Adrenal gland (tissue), 12 donors: ENCODE measurements around the gene ATP5MC2. TPM values are rescaled to one million over a fixed set of nuclear protein-coding genes. Genes with fewer than 3 reads are reported as not detected.

Experiments
- DNase-seq, 7 donors: peaks; one replicate each; pipeline ENCODE4 v3.0.0-alpha.2; 2019 to 2020
- H3K27ac ChIP-seq, 5 donors: fragments of 200-600 bp; sonication (generic) in 4 of 5; 1 replicate in 3 of 5; 2 replicates in 2 of 5; pipeline versions ENCODE4 v1.5.1 to v1.8.0; 2016 to 2020; ENCODE audit warnings: mild to moderate bottlenecking in 1 of 5
- H3K27me3 ChIP-seq: fragments of 200-600 bp; 2 replicates; pipeline ENCODE4 v1.8.0; 2021
- H3K36me3 ChIP-seq, 2 donors: fragments of 200-600 bp; replicated peaks in 1 of 2; 1 replicate in 1 of 2; 2 replicates in 1 of 2; pipeline versions ENCODE4 v1.5.1 to v1.8.0; 2018 to 2022
- H3K4me1 ChIP-seq, 2 donors: fragments of 200-600 bp; replicated peaks in 1 of 2; 1 replicate in 1 of 2; 2 replicates in 1 of 2; pipeline versions ENCODE4 v1.5.1 to v1.8.0; 2018 to 2021
- H3K4me3 ChIP-seq, 4 donors: fragments of 200-600 bp; sonication (generic) in 3 of 4; one replicate each; pipeline ENCODE4 v1.5.1; 2016 to 2018
- H3K9me3 ChIP-seq, 3 donors: fragments of 200-600 bp; sonication (generic) in 1 of 3; replicated peaks in 1 of 3; 1 replicate in 2 of 3; 2 replicates in 1 of 3; pipeline versions ENCODE4 v1.5.1 to v1.8.0; 2016 to 2021
- POLR2A ChIP-seq, 2 donors: fragments of 450-650 bp; IDR thresholded peaks; one replicate each; pipeline ENCODE4 v1.6.1; 2017; ENCODE audit warnings: antibody characterized with exemption in 2 of 2, mild to moderate bottlenecking in 2 of 2, moderate library complexity in 1 of 2
- WGBS, 4 donors: extraction: QIAGEN DNeasy Blood & Tissue Kit in 2 of 4; methylation state at CpG; one replicate each; pipeline versions ENCODE4 v1.1.5 to v1.1.7; 2013 to 2017; 5-methylcytosine and 5-hydroxymethylcytosine counted together
- intact Hi-C, 2 donors: fragments of 100-400 bp; cut with DNase I; formaldehyde crosslinking; loops; one replicate each; pipeline versions ENCODE4 v1.14.1 to v1.15.0; 2022 to 2023
- polyA plus RNA-seq, 3 donors: library from polyadenylated mRNA; stranded (reverse); fragments of 200-250 nt in 2 of 3; fragments of 350-450 nt in 1 of 3; fragmentation: Illumina TruSeq in 1 of 3; extraction: RNeasy Lipid Tissue Mini Kit (QIAGEN cat#74804) in 1 of 3; gene quantifications; one replicate each; pipeline ENCODE4 v1.2.3, GENCODE V29; 2013 to 2014
- total RNA-seq, 9 donors: library from RNA; depleted of rRNA in 4 of 9; stranded (reverse); fragments of >200 nt in 4 of 9; fragments of 120-200 nt in 1 of 9; fragmentation: NEBNext Ultra II Directional in 1 of 9; extraction: Animal tissue kit (Norgen Biotek cat#: 25700) in 1 of 9; gene quantifications; one replicate each; pipeline versions ENCODE4 v1.1.0 to v1.2.4, GENCODE V29; 2013 to 2023
- TF ChIP-seq, protein P1 (sequence below), 6 experiments: fragments of 450-650 bp in 4 of 6; fragments of 200-600 bp in 2 of 6; sonication (generic) in 1 of 6; IDR thresholded peaks; 1 replicate in 5 of 6; 2 replicates in 1 of 6; pipeline versions ENCODE4 v1.5.1 to v1.8.0; 2016 to 2021; ENCODE audit warnings: antibody characterized with exemption in 6 of 6, mild to moderate bottlenecking in 2 of 6, moderate library complexity in 1 of 6
- donor health status: healthy with polysubstance abuse.
- donor health status: Bipolar disorder and iron deficiency.
- donor health status: DM: yes; HTN: yes; CAD: no.
- donor health status: DM: no; HTN: no; CAD: no.
- donor health status: DM: no; HTN: no; CAD: no.
- donor health status: DM: yes; HTN: yes; CAD: no.

The ATP5MC2 gene
- total and polyA plus RNA-seq, 12 donors: 328 to 658 (median 470) TPM

GRCh38 chr12:53625373-53625945, 50.4 kb downstream of the ATP5MC2 start:
- H3K27ac ChIP-seq: peak overlapping the region in 4 of 5 donors; percentile 83 to 96 (median 92)
- H3K36me3 ChIP-seq: no peaks in the 10 kb centered on the region
- no peaks in the 10 kb centered on the region for H3K9me3 ChIP-seq
- no peak for DNase-seq
- WGBS, 4 donors: 16 to 17% (median 17%) methylated on average over 5 of the region's 5 CpGs
- H3K4me1 ChIP-seq: peaks cover 17 to 30% of the 10 kb centered on the region in 2 donors
- no peaks in the 10 kb centered on the region for H3K27me3 ChIP-seq
- peak overlapping the region; percentile 20 to 75 (median 72) for H3K4me3 ChIP-seq
- intact Hi-C loops: no loop called here
- TF ChIP-seq, protein P1, sequence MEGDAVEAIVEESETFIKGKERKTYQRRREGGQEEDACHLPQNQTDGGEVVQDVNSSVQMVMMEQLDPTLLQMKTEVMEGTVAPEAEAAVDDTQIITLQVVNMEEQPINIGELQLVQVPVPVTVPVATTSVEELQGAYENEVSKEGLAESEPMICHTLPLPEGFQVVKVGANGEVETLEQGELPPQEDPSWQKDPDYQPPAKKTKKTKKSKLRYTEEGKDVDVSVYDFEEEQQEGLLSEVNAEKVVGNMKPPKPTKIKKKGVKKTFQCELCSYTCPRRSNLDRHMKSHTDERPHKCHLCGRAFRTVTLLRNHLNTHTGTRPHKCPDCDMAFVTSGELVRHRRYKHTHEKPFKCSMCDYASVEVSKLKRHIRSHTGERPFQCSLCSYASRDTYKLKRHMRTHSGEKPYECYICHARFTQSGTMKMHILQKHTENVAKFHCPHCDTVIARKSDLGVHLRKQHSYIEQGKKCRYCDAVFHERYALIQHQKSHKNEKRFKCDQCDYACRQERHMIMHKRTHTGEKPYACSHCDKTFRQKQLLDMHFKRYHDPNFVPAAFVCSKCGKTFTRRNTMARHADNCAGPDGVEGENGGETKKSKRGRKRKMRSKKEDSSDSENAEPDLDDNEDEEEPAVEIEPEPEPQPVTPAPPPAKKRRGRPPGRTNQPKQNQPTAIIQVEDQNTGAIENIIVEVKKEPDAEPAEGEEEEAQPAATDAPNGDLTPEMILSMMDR (IDR thresholded peaks at IDR 0.05): no peak
- no peak for TF ChIP-seq POLR2A (IDR thresholded peaks at IDR 0.05)

DNA sequence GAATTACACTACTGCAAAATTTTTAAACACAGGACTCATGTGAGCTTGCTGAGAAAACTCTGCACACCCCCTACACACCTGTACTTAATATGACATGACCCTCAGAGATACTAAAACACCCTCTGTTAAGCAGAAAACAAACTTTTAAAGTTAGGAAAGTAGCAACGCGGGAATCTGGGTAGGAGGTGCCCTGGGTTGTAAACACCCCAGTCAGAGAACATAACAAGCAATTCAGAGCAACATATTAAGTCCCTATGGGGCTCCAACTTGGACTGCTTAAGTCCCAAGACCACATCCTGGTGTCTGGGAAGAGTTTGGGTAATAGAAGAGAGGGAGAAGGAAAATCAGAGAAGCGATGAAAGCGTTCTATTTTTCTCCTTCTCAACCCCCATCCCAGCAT, 50.9 kb downstream of the ATP5MC2 start:
- no peak for DNase-seq
- 47 to 74% (median 64%) methylated on average over 4 of the region's 4 CpGs for WGBS, 4 donors
- Histone ChIP-seq H3K36me3 (no peaks in the 10 kb centered on the region), H3K4me3 (peak overlapping the region in 2 of 4 donors; percentile 70 to 75), H3K27me3 (no peaks in the 10 kb centered on the region), H3K9me3 (no peaks in the 10 kb centered on the region), H3K27ac (peak overlapping the region in 4 of 5 donors; percentile 83 to 96 (median 92)), H3K4me1 (peaks cover 17 to 30% of the 10 kb centered on the region in 2 donors)
- TF ChIP-seq, protein P1 (IDR thresholded peaks at IDR 0.05): no peak
- TF ChIP-seq POLR2A (IDR thresholded peaks at IDR 0.05): no peak
- intact Hi-C loops: no loop called here

GRCh38 chr12:53624458-53624857, 51.4 kb downstream of the ATP5MC2 start:
- H3K36me3 ChIP-seq: no peaks in the 10 kb centered on the region
- 44 to 59% (median 53%) methylated on average over 3 of the region's 3 CpGs for WGBS, 4 donors
- H3K4me1 ChIP-seq: peaks cover 17 to 30% of the 10 kb centered on the region in 2 donors
- no peak for TF ChIP-seq POLR2A (IDR thresholded peaks at IDR 0.05)
- no peaks in the 10 kb centered on the region for H3K9me3 ChIP-seq
- DNase-seq: no peak
- intact Hi-C loops: no loop called here
- H3K27ac ChIP-seq: peak overlapping the region in 3 of 5 donors; percentile 90 to 96 (median 93)
- H3K4me3 ChIP-seq: peak overlapping the region in 2 of 4 donors; percentile 3 to 70
- no peaks in the 10 kb centered on the region for H3K27me3 ChIP-seq

- Histone ChIP-seq H3K27me3 (no peaks in the 10 kb centered on the region), H3K4me1 (peaks cover 18 to 36% of the 10 kb centered on the region in 2 donors), H3K4me3 (peak overlapping the region in 2 of 4 donors; percentile 3 to 70), H3K36me3 (no peaks in the 10 kb centered on the region), H3K9me3 (no peaks in the 10 kb centered on the region), H3K27ac (peak overlapping the region in 4 of 5 donors; percentile 14 to 96 (median 78))
- intact Hi-C loops: no loop called here
- 12 to 19% (median 15%) methylated on average over 7 of the region's 7 CpGs for WGBS, 4 donors
- TF ChIP-seq, protein P1 (IDR thresholded peaks at IDR 0.05): no peak
- peak in 1 of 2 donors; percentile 9 for TF ChIP-seq POLR2A (IDR thresholded peaks at IDR 0.05)
- DNase-seq: peak in 3 of 7 donors; percentile 35 to 41 (median 36)
Observed at GRCh38 chr12:53623548-53624385, 52.1 kb downstream of the ATP5MC2 start.
